ENCODE measurements around the gene IER2. TPM values are rescaled to one million over a fixed set of nuclear protein-coding genes. Genes with fewer than 3 reads are reported as not detected.

The IER2 gene
- total and polyA plus RNA-seq, 9 of the 15 experiments (the other 6 are each of a cell fraction or from before 2014, with no cell fraction given) = 4.5 to 205 (median 23.7) TPM

- TF ChIP-seq RERE (CRISPR knock-in tag; IDR thresholded peaks at IDR 0.05; ENCODE audit: borderline replicate concordance) (no peak), E4F1 (CRISPR knock-in tag; IDR thresholded peaks at IDR 0.05; ENCODE audit: borderline replicate concordance) (no peak), MGA (IDR thresholded peaks at IDR 0.05) (no peak), ZNF253 (CRISPR knock-in tag; conservative IDR thresholded peaks at IDR 0.05) (no peak), ZNF165 (CRISPR knock-in tag; IDR thresholded peaks at IDR 0.05; ENCODE audit: borderline replicate concordance) (no peak), MTA1 (IDR thresholded peaks at IDR 0.05; ENCODE audit: borderline replicate concordance) (peak; percentile 75), ARID1B (IDR thresholded peaks at IDR 0.05) (no peak), RFX7 (CRISPR knock-in tag; IDR thresholded peaks at IDR 0.05) (no peak)
These were observed 3.5 kb downstream of the IER2 start (continued) for GRCh38 chr19:13153569-13154240.
